ENCODE data around the gene GORAB. TPM values are rescaled to one million over a fixed set of nuclear protein-coding genes. Genes with fewer than 3 reads are reported as not detected.
A peak's percentile ranks its signal among the peaks of the same experiment; 100 is the strongest.

GORAB gene
- total and polyA plus RNA-seq, 2 of the 8 experiments (the other 6 are each of a cell fraction or from before 2014, with no cell fraction given): 4.0 to 9.6 TPM

DNA sequence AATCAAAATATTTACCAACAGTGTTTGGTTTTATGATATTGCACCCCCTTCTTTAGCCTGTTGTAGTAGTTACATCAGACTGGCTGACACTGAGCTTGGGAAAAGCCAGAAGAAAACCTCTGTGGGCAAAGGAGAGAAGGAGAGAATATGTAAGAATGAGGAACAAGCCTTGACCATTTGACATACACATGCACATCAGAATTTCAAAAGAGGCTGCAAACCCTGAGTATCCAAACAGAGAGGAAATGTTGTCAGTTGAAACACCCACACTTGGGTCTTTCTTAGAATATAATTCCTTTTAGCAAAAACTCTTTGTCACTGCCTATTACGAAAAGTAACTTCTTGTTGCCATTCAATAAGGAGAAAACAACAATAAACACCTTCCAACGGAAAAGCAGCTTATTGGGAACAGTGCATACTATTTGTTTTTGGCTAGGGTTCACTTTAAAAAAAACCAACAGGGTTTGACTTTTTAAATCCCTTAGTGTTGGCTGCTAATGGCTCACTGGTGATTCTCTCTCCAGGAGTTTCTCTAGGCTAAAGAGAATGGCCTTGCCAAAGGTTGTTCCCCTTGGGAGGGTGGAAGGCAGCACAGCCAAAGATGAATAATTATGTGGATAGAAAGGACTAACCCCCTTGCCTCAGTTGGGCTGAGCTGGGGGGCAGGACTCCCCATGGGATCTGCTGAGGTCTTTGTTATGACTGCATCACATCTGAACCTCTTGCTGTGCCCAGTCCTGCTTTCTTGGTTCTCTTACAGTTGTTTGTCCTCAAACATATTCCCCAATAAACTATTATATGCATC lies 48.9 kb downstream of the GORAB start:
- peaks cover 0 to 5% (median 1%) of the 10 kb centered on the region in 4 experiments; a peak in 3 of 7 replicates for H3K4me1 ChIP-seq (replicated peaks in 1 of 4; ENCODE audit: control insufficient read depth in 3 of 4, insufficient read depth in 4 of 4, low read length in 3 of 4)
- H3K4ac ChIP-seq (replicated peaks; ENCODE audit: insufficient read length, low read depth, low read length): no peak overlapping the region
- H3K9ac ChIP-seq (replicated peaks in 1 of 4; ENCODE audit: extremely low read depth in 1 of 4, low read depth in 3 of 4, low read length in 3 of 4): no peak overlapping the region
- H3K23ac ChIP-seq (ENCODE audit: insufficient read length): no peak overlapping the region
- no peak overlapping the region for H4K91ac ChIP-seq (replicated peaks; ENCODE audit: insufficient read length, low read length)
- no peak overlapping the region; a peak in 1 of 8 replicates for H3K4me3 ChIP-seq (ENCODE audit: extremely low read depth in 1 of 4, insufficient read depth in 2 of 4, low read depth in 3 of 4, low read length in 4 of 4)
- H3K18ac ChIP-seq (ENCODE audit: extremely low read depth, low read length): no peak overlapping the region
- no peak overlapping the region for H4K5ac ChIP-seq (ENCODE audit: insufficient read length, low read depth, low read length)
- H3K9me3 ChIP-seq (ENCODE audit: insufficient read depth in 2 of 2, low read depth in 1 of 2, low read length in 1 of 2): no peaks in the 10 kb centered on the region
- H2BK15ac ChIP-seq (ENCODE audit: low read length): no peak overlapping the region
- TF ChIP-seq POLR2A (IDR thresholded peaks at IDR 0.05; ENCODE audit: control extremely low read depth in 1 of 2, low read depth in 2 of 2, low read length in 2 of 2): no peak
- TF ChIP-seq SP1 (IDR thresholded peaks at IDR 0.05; ENCODE audit: low read depth, low read length): 0 out of 2 replicates have a peak, but pooled peaks have one; percentile 26
- TF ChIP-seq RAD21 (IDR thresholded peaks at IDR 0.05 in 1 of 2, conservative IDR thresholded peaks at IDR 0.05 in 1 of 2; ENCODE audit: low read depth in 2 of 2, low read length in 2 of 2): no peak
- no peak for TF ChIP-seq NANOG (IDR thresholded peaks at IDR 0.05; ENCODE audit: insufficient read depth, low read depth, low read length, poor library complexity, severe bottlenecking)
- no peak for TF ChIP-seq SIX5 (IDR thresholded peaks at IDR 0.05; ENCODE audit: low read depth, low read length)
- TF ChIP-seq YY1 (IDR thresholded peaks at IDR 0.05; ENCODE audit: low read depth, low read length): no peak
- TF ChIP-seq NRF1 (IDR thresholded peaks at IDR 0.05; ENCODE audit: low read depth, low read length): no peak
- H3K36me3 ChIP-seq (ENCODE audit: control insufficient read depth in 2 of 4, insufficient read depth in 4 of 4, low read length in 3 of 4): no peaks in the 10 kb centered on the region
- H3K79me2 ChIP-seq (ENCODE audit: control insufficient read depth in 1 of 2, insufficient read depth in 2 of 2, low read length in 2 of 2): no peaks in the 10 kb centered on the region
- WGBS, 2 experiments (ENCODE audit: extremely low coverage in 1 of 2, insufficient coverage in 1 of 2, insufficient read length in 1 of 2, insufficient replicate concordance in 2 of 2, low coverage in 1 of 2, low lambda C conversion rate in 2 of 2, missing lambda C conversion rate in 1 of 2): 55% methylated on average over 2 of the region's 2 CpGs; no CpG with 5 or more reads in 1 of the 2 experiments
- H2BK20ac ChIP-seq (ENCODE audit: low read length): no peak overlapping the region
- CTCF ChIA-PET (ENCODE audit: partially characterized antibody): interaction anchor here (1.1 kb wide), 1 partner anchor 10 kb away, joined by 4 read pairs; no protein-coding TSS in a partner anchor
- H3K4me2 ChIP-seq (ENCODE audit: insufficient read depth in 1 of 2, low read depth in 2 of 2, low read length in 2 of 2): peak overlapping the region in 1 of 2 experiments; percentile 5; a peak in 1 of 4 replicates
- no peak overlapping the region for H4K8ac ChIP-seq (ENCODE audit: extremely low read depth, insufficient read depth, low read length)
- POLR2A ChIA-PET (ENCODE audit: partially characterized antibody): no interaction called here
- peaks cover 0 to 2% of the 10 kb centered on the region in 2 experiments for H4K20me1 ChIP-seq (replicated peaks in 1 of 2; ENCODE audit: control insufficient read depth in 1 of 2, insufficient read depth in 2 of 2, low read length in 2 of 2)
- peaks cover 2 to 12% (median 3%) of the 10 kb centered on the region in 4 experiments; a peak in 4 of 7 replicates for H3K27me3 ChIP-seq (replicated peaks in 1 of 4; ENCODE audit: control insufficient read depth in 3 of 4, extremely low read depth in 1 of 4, insufficient read depth in 3 of 4, low read length in 3 of 4)
- H2AFZ ChIP-seq (ENCODE audit: low read length): no peak overlapping the region
- no peak overlapping the region for H3K14ac ChIP-seq (ENCODE audit: insufficient read length)
- no peak overlapping the region for H2BK120ac ChIP-seq (replicated peaks; ENCODE audit: low read depth, low read length)
- no peak overlapping the region for H2BK5ac ChIP-seq (ENCODE audit: low read depth, low read length)
- no peak overlapping the region for H2BK12ac ChIP-seq (ENCODE audit: low read depth, low read length)
- no peak for DNase-seq (ENCODE audit: low read depth in 1 of 2, low spot score in 2 of 2)
- no peak overlapping the region for H2AK5ac ChIP-seq (ENCODE audit: low read depth, low read length)
- no peak overlapping the region for H3K27ac ChIP-seq (ENCODE audit: low read depth, low read length)
- no peaks in the 10 kb centered on the region for H3K23me2 ChIP-seq (ENCODE audit: low read depth, low read length)
- H3K56ac ChIP-seq (replicated peaks; ENCODE audit: insufficient read length, low read depth, low read length): no peak overlapping the region
- no peak for FAIRE-seq
- no peaks in the 10 kb centered on the region for H3K79me1 ChIP-seq (ENCODE audit: low read depth, low read length)

Data from H1 (cell line).